Parathyroid adenoma (tissue), 2 donors: ENCODE measurements around the gene ZNF410.
"Not testable (repeated sequence)": the region's sequence is repeated elsewhere in the genome, so short reads cannot be mapped to it uniquely, and the experiment has no call there.

Experiments
- H2AFZ ChIP-seq: fragments of 300-600 bp; sonication (generic); one replicate; pipeline ENCODE4 v1.7.0; 2017; ENCODE audit warnings: antibody characterized with exemption, mild to moderate bottlenecking
- H3K27ac ChIP-seq: fragments of 300-600 bp; sonication (generic); one replicate; pipeline ENCODE4 v1.7.0; 2017
- H3K27me3 ChIP-seq: fragments of 300-600 bp; sonication (generic); one replicate; pipeline ENCODE4 v1.7.0; 2017; ENCODE audit warnings: low read length; ENCODE audit not compliant: control insufficient read depth, insufficient read depth
- H3K36me3 ChIP-seq: fragments of 300-600 bp; sonication (generic); one replicate; pipeline ENCODE4 v1.7.0; 2017; ENCODE audit warnings: low read length; ENCODE audit not compliant: control insufficient read depth, insufficient read depth
- H3K4me1 ChIP-seq: fragments of 300-600 bp; sonication (generic); one replicate; pipeline ENCODE4 v1.7.0; 2017; ENCODE audit warnings: control low read depth
- H3K4me2 ChIP-seq: fragments of 300-600 bp; sonication (generic); one replicate; pipeline ENCODE4 v1.7.0; 2017; ENCODE audit warnings: low read length
- H3K4me3 ChIP-seq: fragments of 300-600 bp; sonication (generic); one replicate; pipeline ENCODE4 v1.7.0; 2017; ENCODE audit warnings: low read depth, low read length
- H3K79me2 ChIP-seq: fragments of 300-600 bp; sonication (generic); one replicate; pipeline ENCODE4 v1.7.0; 2017; ENCODE audit warnings: control low read depth
- H3K9ac ChIP-seq: fragments of 300-600 bp; sonication (generic); one replicate; pipeline ENCODE4 v1.7.0; 2017; ENCODE audit warnings: mild to moderate bottlenecking
- H3K9me3 ChIP-seq: fragments of 300-600 bp; sonication (generic); one replicate; pipeline ENCODE4 v1.7.0; 2017; ENCODE audit warnings: low read length; ENCODE audit not compliant: control insufficient read depth
- CTCF ChIP-seq: fragments of 300-600 bp; sonication (generic); IDR thresholded peaks from one replicate; pipeline ENCODE4 v1.7.0; 2017; ENCODE audit warnings: antibody characterized with exemption, mild to moderate bottlenecking
- donor health status: primary hyperparathyroidism.

Gene ZNF410

GRCh38 chr14:73886449-73887317 is at the start of gene ZNF410:
Gene ZNF410 (plus strand): TSS chr14:73886859. CDS start chr14:73892176, 5,317 bp downstream.
- Histone ChIP-seq H3K9me3 (no peaks in the 10 kb centered on the region), H3K27ac (peak within 1 kb of the TSS; percentile 88), H3K27me3 (no peaks in the 10 kb centered on the region), H3K9ac (peak within 1 kb of the TSS; percentile 98), H3K4me2 (peak within 1 kb of the TSS; percentile 81), H3K36me3 (no peaks in the 10 kb centered on the region), H2AFZ (peak within 1 kb of the TSS; percentile 94), H3K4me1 (peaks cover 7% of the 10 kb centered on the region), H3K79me2 (peaks cover 17% of the 10 kb centered on the region), H3K4me3 (peak within 1 kb of the TSS; percentile 67)
- no peak for TF ChIP-seq CTCF

GRCh38 chr14:73838293-73839034 is 48.2 kb upstream of the ZNF410 start:
- not testable (repeated sequence) for H3K9me3 ChIP-seq, H3K4me3 ChIP-seq, H3K27ac ChIP-seq, H3K9ac ChIP-seq, H3K4me2 ChIP-seq, H3K36me3 ChIP-seq, H3K79me2 ChIP-seq, H3K27me3 ChIP-seq
- Histone ChIP-seq H2AFZ (peak overlapping the region; percentile 20), H3K4me1 (peaks cover 12% of the 10 kb centered on the region)

- Histone ChIP-seq H3K9ac (no peak overlapping the region), H2AFZ (no peak overlapping the region), H3K36me3 (no peaks in the 10 kb centered on the region), H3K27me3 (no peaks in the 10 kb centered on the region), H3K79me2 (no peaks in the 10 kb centered on the region), H3K4me3 (no peak overlapping the region), H3K9me3 (no peaks in the 10 kb centered on the region), H3K27ac (no peak overlapping the region), H3K4me2 (no peak overlapping the region), H3K4me1 (peaks cover 4% of the 10 kb centered on the region)
- TF ChIP-seq CTCF: no peak
Measured at GRCh38 chr14:73842201-73842600, 44.5 kb upstream of the ZNF410 start.

GRCh38 chr14:73842851-73843250 is 43.8 kb upstream of the ZNF410 start:
- Histone ChIP-seq H3K4me1 (peaks cover 4% of the 10 kb centered on the region), H3K4me2 (no peak overlapping the region), H2AFZ (no peak overlapping the region), H3K27ac (no peak overlapping the region), H3K4me3 (no peak overlapping the region), H3K9me3 (no peaks in the 10 kb centered on the region), H3K79me2 (no peaks in the 10 kb centered on the region), H3K36me3 (no peaks in the 10 kb centered on the region), H3K27me3 (no peaks in the 10 kb centered on the region), H3K9ac (no peak overlapping the region)
- TF ChIP-seq CTCF: no peak

- no peaks in the 10 kb centered on the region for H3K79me2 ChIP-seq
- no peak overlapping the region for H3K4me3 ChIP-seq
- H3K4me1 ChIP-seq: peaks cover 4% of the 10 kb centered on the region
- H3K27me3 ChIP-seq: no peaks in the 10 kb centered on the region
- H3K36me3 ChIP-seq: no peaks in the 10 kb centered on the region
- H3K9ac ChIP-seq: no peak overlapping the region
- no peak overlapping the region for H2AFZ ChIP-seq
- H3K4me2 ChIP-seq: no peak overlapping the region
- no peak for TF ChIP-seq CTCF
- no peak overlapping the region for H3K27ac ChIP-seq
- H3K9me3 ChIP-seq: no peaks in the 10 kb centered on the region
Measured at GRCh38 chr14:73843296-73843695, 43.4 kb upstream of the ZNF410 start.
